ENCODE measurements around the gene PDGFRA. TPM values are rescaled to one million over a fixed set of nuclear protein-coding genes. Genes with fewer than 3 reads are reported as not detected.

Gene PDGFRA
- total RNA-seq, 2 donors from 2014 or later, result 7.8 to 10.7 TPM

DNA sequence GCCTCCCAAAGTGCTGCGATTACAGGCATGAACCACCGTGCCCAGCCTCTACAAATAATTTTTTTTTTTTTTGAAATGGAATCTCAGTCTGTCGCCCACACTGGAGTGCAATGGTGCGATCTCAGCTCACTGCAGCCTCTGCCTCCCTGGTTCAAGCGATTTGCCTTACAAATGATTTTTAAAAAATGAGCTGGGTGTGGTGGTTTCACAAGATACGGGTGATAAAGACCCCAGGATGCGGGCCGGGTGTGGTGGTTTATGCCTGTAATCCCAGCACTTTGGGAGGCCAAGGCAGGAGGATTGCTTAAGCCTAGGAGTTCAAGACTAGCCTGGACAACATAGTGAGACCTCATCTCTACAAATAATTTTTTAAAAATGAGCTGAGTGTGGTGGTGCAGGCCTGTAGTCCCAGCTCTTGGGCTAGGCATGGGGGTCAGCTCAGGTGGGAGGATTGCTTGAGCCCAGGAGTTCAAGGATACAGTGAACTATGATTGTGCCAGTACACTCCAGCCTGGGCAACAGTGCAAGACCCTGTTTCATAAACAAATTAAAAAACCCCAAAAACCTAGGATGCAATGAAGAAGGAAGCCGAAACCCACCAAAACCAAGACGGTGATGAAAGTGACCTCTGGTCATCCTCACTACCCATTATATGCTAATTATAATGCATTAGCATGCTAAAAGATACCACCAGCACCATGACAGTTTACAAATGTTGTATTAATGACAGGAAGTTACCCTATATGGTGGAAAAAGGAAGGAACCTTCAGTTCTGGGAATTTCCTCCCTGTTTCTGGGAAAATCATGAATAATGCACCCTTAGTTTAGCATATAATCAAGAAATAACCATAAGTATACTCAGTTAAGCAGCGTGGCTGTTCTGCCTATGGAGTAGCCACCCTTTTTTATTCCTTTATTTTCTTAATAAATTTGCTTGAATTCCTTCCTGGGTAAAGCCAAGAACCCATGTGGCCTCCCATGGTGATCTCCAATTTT is 27.7 kb downstream of the PDGFRA start:
- H3K27me3 ChIP-seq (ENCODE audit: control insufficient read depth, insufficient read depth, low read length, poor library complexity, severe bottlenecking), result no peaks in the 10 kb centered on the region
- peaks cover 5% of the 10 kb centered on the region for H3K9me3 ChIP-seq (ENCODE audit: control insufficient read depth, low read length)
- DNase-seq, result no peak
- H3K27ac Mint-ChIP-seq, result no peak overlapping the region
- no peak overlapping the region for H3K9ac ChIP-seq (ENCODE audit: extremely low read depth, low read length, poor library complexity, severe bottlenecking)
- no peaks in the 10 kb centered on the region for H3K36me3 Mint-ChIP-seq (ENCODE audit: low read depth)
- no peak overlapping the region for H3K4me3 ChIP-seq (ENCODE audit: low read length)
- TF ChIP-seq CTCF (conservative IDR thresholded peaks at IDR 0.05), result no peak
- no peak overlapping the region for H3K4me3 Mint-ChIP-seq
- no peaks in the 10 kb centered on the region for H3K27me3 Mint-ChIP-seq (ENCODE audit: insufficient read depth)
- H3K36me3 ChIP-seq (ENCODE audit: control insufficient read depth, insufficient read depth, low read length), result no peaks in the 10 kb centered on the region
- peaks cover 8% of the 10 kb centered on the region for H3K9me3 Mint-ChIP-seq
- H3K27ac ChIP-seq (ENCODE audit: low read depth, low read length), result no peak overlapping the region
- WGBS, 2 experiments (ENCODE audit: insufficient coverage in 1 of 2, insufficient read length in 1 of 2), result 96% methylated on average over 7 to 11 of the region's 11 CpGs
- no peaks in the 10 kb centered on the region for H3K4me1 ChIP-seq (ENCODE audit: control insufficient read depth, insufficient read depth, low read length)
- H3K4me1 Mint-ChIP-seq, result peaks cover 20% of the 10 kb centered on the region

- Histone ChIP-seq H3K9me3 (ENCODE audit: control insufficient read depth, low read length) (peaks cover 7% of the 10 kb centered on the region), H3K27ac (ENCODE audit: low read depth, low read length) (no peak overlapping the region), H3K4me1 (ENCODE audit: control insufficient read depth, insufficient read depth, low read length) (peaks cover 2% of the 10 kb centered on the region), H3K27me3 (ENCODE audit: control insufficient read depth, insufficient read depth, low read length, poor library complexity, severe bottlenecking) (no peaks in the 10 kb centered on the region), H3K9ac (ENCODE audit: extremely low read depth, low read length, poor library complexity, severe bottlenecking) (no peak overlapping the region), H3K36me3 (ENCODE audit: control insufficient read depth, insufficient read depth, low read length) (peaks cover 10% of the 10 kb centered on the region), H3K4me3 (ENCODE audit: low read length) (no peak overlapping the region)
- Mint-ChIP-seq H3K9me3 (no peaks in the 10 kb centered on the region), H3K4me1 (peaks cover 8% of the 10 kb centered on the region), H3K4me3 (no peak overlapping the region), H3K27me3 (ENCODE audit: insufficient read depth) (no peaks in the 10 kb centered on the region), H3K27ac (no peak overlapping the region), H3K36me3 (ENCODE audit: low read depth) (peaks cover 21% of the 10 kb centered on the region)
- WGBS, 2 experiments (ENCODE audit: insufficient coverage in 1 of 2, insufficient read length in 1 of 2), result 91 to 95% methylated on average over 3 to 4 of the region's 4 CpGs
- no peak for TF ChIP-seq CTCF (conservative IDR thresholded peaks at IDR 0.05)
- DNase-seq, result no peak
Observed at GRCh38 chr4:54265366-54265765, 36.3 kb downstream of the PDGFRA start.

- no peak overlapping the region for H3K4me3 Mint-ChIP-seq
- Histone ChIP-seq H3K4me1 (ENCODE audit: control insufficient read depth, insufficient read depth, low read length) (peaks cover 6% of the 10 kb centered on the region), H3K27me3 (ENCODE audit: control insufficient read depth, insufficient read depth, low read length, poor library complexity, severe bottlenecking) (no peaks in the 10 kb centered on the region), H3K4me3 (ENCODE audit: low read length) (no peak overlapping the region), H3K9ac (ENCODE audit: extremely low read depth, low read length, poor library complexity, severe bottlenecking) (no peak overlapping the region), H3K36me3 (ENCODE audit: control insufficient read depth, insufficient read depth, low read length) (peaks cover 16% of the 10 kb centered on the region), H3K27ac (ENCODE audit: low read depth, low read length) (no peak overlapping the region), H3K9me3 (ENCODE audit: control insufficient read depth, low read length) (peaks cover 7% of the 10 kb centered on the region)
- peaks cover 12% of the 10 kb centered on the region for H3K4me1 Mint-ChIP-seq
- H3K27ac Mint-ChIP-seq, result no peak overlapping the region
- no peaks in the 10 kb centered on the region for H3K27me3 Mint-ChIP-seq (ENCODE audit: insufficient read depth)
- no peaks in the 10 kb centered on the region for H3K9me3 Mint-ChIP-seq
- TF ChIP-seq CTCF (conservative IDR thresholded peaks at IDR 0.05), result no peak
- H3K36me3 Mint-ChIP-seq (ENCODE audit: low read depth), result peaks cover 25% of the 10 kb centered on the region
- no peak for DNase-seq
Observed at GRCh38 chr4:54268151-54268550, 39.1 kb downstream of the PDGFRA start.

Data from endodermal cell (in vitro differentiated cells).